ENCODE results near the gene TMEM144.
"Not testable (repeated sequence)": the region's sequence is repeated elsewhere in the genome, so short reads cannot be mapped to it uniquely, and the experiment has no call there.

TMEM144 gene

GRCh38 chr4:158236304-158237030 lies 26.2 kb downstream of the TMEM144 start:
- no peak for DNase-seq (ENCODE audit: low read depth)

- DNase-seq (ENCODE audit: low read depth): no peak
Measured at GRCh38 chr4:158238575-158238974, 28.3 kb downstream of the TMEM144 start.

GRCh38 chr4:158239196-158239595 lies 28.9 kb downstream of the TMEM144 start:
- DNase-seq (ENCODE audit: low read depth): no peak

- DNase-seq (ENCODE audit: low read depth): no peak
Measured at GRCh38 chr4:158243071-158243470, 32.8 kb downstream of the TMEM144 start.

- DNase-seq (ENCODE audit: low read depth): no peak
Measured at GRCh38 chr4:158250321-158250720, 40.0 kb downstream of the TMEM144 start.

GRCh38 chr4:158253350-158253980 lies 43.2 kb downstream of the TMEM144 start:
- peak; percentile 11 for DNase-seq (ENCODE audit: low read depth)

GRCh38 chr4:158254292-158254691 lies 44.0 kb downstream of the TMEM144 start:
- no peak for DNase-seq (ENCODE audit: low read depth)

GRCh38 chr4:158255727-158256324 lies 45.5 kb downstream of the TMEM144 start:
- DNase-seq (ENCODE audit: low read depth): no peak

GRCh38 chr4:158259955-158260575 lies 49.8 kb downstream of the TMEM144 start:
- no peak for DNase-seq (ENCODE audit: low read depth)

GRCh38 chr4:158261480-158261879 lies 51.2 kb downstream of the TMEM144 start:
- no peak for DNase-seq (ENCODE audit: low read depth)

- no peak for DNase-seq (ENCODE audit: low read depth)
Measured at GRCh38 chr4:158268553-158268952, 58.3 kb downstream of the TMEM144 start.

- no peak for DNase-seq (ENCODE audit: low read depth)
Measured at GRCh38 chr4:158274636-158275035, 64.3 kb downstream of the TMEM144 start.

GRCh38 chr4:158277558-158277957 lies 67.3 kb downstream of the TMEM144 start:
- DNase-seq (ENCODE audit: low read depth): no peak

GRCh38 chr4:158279052-158279451 lies 68.8 kb downstream of the TMEM144 start:
- not testable (repeated sequence) for DNase-seq (ENCODE audit: low read depth)

GRCh38 chr4:158280856-158281255 lies 70.6 kb downstream of the TMEM144 start:
- no peak for DNase-seq (ENCODE audit: low read depth)

- DNase-seq (ENCODE audit: low read depth): no peak
Measured at GRCh38 chr4:158282252-158282651, 72.0 kb downstream of the TMEM144 start.

- DNase-seq (ENCODE audit: low read depth): no peak
Measured at GRCh38 chr4:158285429-158286216, 75.3 kb downstream of the TMEM144 start.

GRCh38 chr4:158290912-158291311 lies 80.6 kb downstream of the TMEM144 start:
- DNase-seq (ENCODE audit: low read depth): no peak

GRCh38 chr4:158291334-158292055 lies 81.2 kb downstream of the TMEM144 start:
- no peak for DNase-seq (ENCODE audit: low read depth)

GRCh38 chr4:158292156-158292555 lies 81.9 kb downstream of the TMEM144 start:
- DNase-seq (ENCODE audit: low read depth): no peak

- DNase-seq (ENCODE audit: low read depth): no peak
Measured at GRCh38 chr4:158295053-158295452, 84.8 kb downstream of the TMEM144 start.
